Measurements from ENCODE around the gene SPSB4.

GRCh38 chr3:141151439-141151838 lies 100.3 kb downstream of the SPSB4 start:
- TF ChIP-seq, protein P1, sequence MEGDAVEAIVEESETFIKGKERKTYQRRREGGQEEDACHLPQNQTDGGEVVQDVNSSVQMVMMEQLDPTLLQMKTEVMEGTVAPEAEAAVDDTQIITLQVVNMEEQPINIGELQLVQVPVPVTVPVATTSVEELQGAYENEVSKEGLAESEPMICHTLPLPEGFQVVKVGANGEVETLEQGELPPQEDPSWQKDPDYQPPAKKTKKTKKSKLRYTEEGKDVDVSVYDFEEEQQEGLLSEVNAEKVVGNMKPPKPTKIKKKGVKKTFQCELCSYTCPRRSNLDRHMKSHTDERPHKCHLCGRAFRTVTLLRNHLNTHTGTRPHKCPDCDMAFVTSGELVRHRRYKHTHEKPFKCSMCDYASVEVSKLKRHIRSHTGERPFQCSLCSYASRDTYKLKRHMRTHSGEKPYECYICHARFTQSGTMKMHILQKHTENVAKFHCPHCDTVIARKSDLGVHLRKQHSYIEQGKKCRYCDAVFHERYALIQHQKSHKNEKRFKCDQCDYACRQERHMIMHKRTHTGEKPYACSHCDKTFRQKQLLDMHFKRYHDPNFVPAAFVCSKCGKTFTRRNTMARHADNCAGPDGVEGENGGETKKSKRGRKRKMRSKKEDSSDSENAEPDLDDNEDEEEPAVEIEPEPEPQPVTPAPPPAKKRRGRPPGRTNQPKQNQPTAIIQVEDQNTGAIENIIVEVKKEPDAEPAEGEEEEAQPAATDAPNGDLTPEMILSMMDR (IDR thresholded peaks at IDR 0.05; ENCODE audit: insufficient read depth, low read depth, low read length) = no peak
- no peak for TF ChIP-seq EZH2 (IDR thresholded peaks at IDR 0.05; ENCODE audit: insufficient read depth, low read length)
